HCEC 1CT (cell line): ENCODE measurements around the gene CCDC71L.
A peak's percentile ranks its signal among the peaks of the same experiment; 100 is the strongest.
"Not testable (repeated sequence)": the region's sequence is repeated elsewhere in the genome, so short reads cannot be mapped to it uniquely, and the experiment has no call there.

Source experiments
- DNase-seq: peaks from one replicate; pipeline ENCODE4 v3.0.0-alpha.2; 2017

The CCDC71L gene

GRCh38 chr7:106660862-106661720 lies at the start of gene CCDC71L:
TSS of gene CCDC71L (minus strand) at chr7:106661158. CDS start at chr7:106660896, 262 bp downstream.
- peak; percentile 93 for DNase-seq

- DNase-seq, result not testable (repeated sequence)
Observed at GRCh38 chr7:106709604-106710003, 48.6 kb upstream of the CCDC71L start.

GRCh38 chr7:106704000-106704840 lies 43.3 kb upstream of the CCDC71L start:
- DNase-seq, result no peak

GRCh38 chr7:106693677-106694353 lies 32.9 kb upstream of the CCDC71L start:
- peak; percentile 17 for DNase-seq

GRCh38 chr7:106692450-106693051 lies 31.6 kb upstream of the CCDC71L start:
- no peak for DNase-seq

- not testable (repeated sequence) for DNase-seq
Observed at GRCh38 chr7:106688161-106688560, 27.2 kb upstream of the CCDC71L start.

- DNase-seq, result no peak
Observed at GRCh38 chr7:106683941-106684340, 23.0 kb upstream of the CCDC71L start.

- peak; percentile 81 for DNase-seq
Observed at GRCh38 chr7:106681815-106682495, 21.0 kb upstream of the CCDC71L start.

- peak; percentile 77 for DNase-seq
Observed at GRCh38 chr7:106679153-106679931, 18.4 kb upstream of the CCDC71L start.

GRCh38 chr7:106678795-106679152 lies 17.8 kb upstream of the CCDC71L start:
- DNase-seq, result no peak

GRCh38 chr7:106676506-106676905 lies 15.5 kb upstream of the CCDC71L start:
- DNase-seq, result not testable (repeated sequence)

- not testable (repeated sequence) for DNase-seq
Observed at GRCh38 chr7:106673688-106674087, 12.7 kb upstream of the CCDC71L start.

- DNase-seq, result not testable (repeated sequence)
Observed at GRCh38 chr7:106671930-106672329, 11.0 kb upstream of the CCDC71L start.

GRCh38 chr7:106671160-106671559 lies 10.2 kb upstream of the CCDC71L start:
- DNase-seq, result no peak

- no peak for DNase-seq
Observed at GRCh38 chr7:106668861-106669524, 8.0 kb upstream of the CCDC71L start.

GRCh38 chr7:106666353-106666752 lies 5.4 kb upstream of the CCDC71L start:
- DNase-seq, result no peak

GRCh38 chr7:106664343-106664742 lies 3.4 kb upstream of the CCDC71L start:
- no peak for DNase-seq

GRCh38 chr7:106659963-106660861 lies 746 bp downstream of the CCDC71L start:
- DNase-seq, result peak; percentile 77

GRCh38 chr7:106659166-106659962 lies 1.6 kb downstream of the CCDC71L start:
- no peak for DNase-seq
